GM18519 (cell line): ENCODE results near the gene CERK.
"Not testable (repeated sequence)": the region's sequence is repeated elsewhere in the genome, so short reads cannot be mapped to it uniquely, and the experiment has no call there.

ENCODE experiments used
- ATAC-seq: cut with Tn5 transposase; IDR thresholded peaks from one replicate; pipeline ENCODE4 v1.9.1; 2021; ENCODE audit warnings: mild to moderate bottlenecking, moderate library complexity; ENCODE audit not compliant: unreplicated experiment, low FRiP score

CERK gene

DNA sequence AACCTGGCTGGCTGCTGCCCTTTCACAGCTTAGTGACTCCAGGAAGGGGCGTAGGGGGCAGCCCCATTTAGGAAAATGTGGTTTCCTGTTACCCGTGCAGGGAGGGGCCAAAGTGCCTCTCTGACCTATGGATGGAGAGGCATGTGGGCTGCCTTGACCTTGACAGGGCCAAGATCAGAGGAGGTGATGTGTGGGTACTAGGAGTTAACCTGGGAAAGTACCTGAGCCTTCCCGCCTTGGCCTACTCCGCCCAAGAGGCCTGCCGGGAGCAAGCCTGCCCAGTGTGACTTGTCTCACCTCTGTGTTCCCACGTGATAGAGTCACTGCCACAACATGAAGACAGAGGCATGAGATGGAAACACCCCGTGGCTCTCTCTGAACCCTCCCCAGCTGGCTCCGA lies 84.5 kb downstream of the CERK start:
- ATAC-seq, result no peak

DNA sequence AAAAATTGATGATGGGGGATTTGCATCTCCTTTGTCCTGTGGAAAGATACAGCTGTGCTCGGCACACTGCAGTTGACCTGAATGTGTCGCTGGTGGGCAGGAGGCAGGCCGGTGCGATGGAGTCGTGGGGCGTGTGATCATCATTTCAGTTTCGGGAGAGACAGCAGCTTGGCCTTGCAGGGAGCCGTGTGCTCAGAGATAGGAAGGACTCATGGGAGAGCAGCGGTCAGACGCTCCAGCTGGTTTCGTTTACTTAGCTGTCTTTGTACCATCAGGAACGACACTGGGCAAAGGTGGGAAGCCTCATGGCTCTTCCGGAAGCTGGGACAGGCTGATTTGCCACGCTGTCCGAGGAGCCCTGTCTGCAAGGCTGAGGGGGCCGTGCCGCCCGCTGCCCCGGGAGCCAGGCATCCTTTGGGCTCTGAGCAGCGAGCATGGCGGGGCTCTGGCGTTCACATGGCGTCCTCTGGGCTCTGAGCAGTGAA lies 85.2 kb downstream of the CERK start:
- ATAC-seq, result no peak

DNA sequence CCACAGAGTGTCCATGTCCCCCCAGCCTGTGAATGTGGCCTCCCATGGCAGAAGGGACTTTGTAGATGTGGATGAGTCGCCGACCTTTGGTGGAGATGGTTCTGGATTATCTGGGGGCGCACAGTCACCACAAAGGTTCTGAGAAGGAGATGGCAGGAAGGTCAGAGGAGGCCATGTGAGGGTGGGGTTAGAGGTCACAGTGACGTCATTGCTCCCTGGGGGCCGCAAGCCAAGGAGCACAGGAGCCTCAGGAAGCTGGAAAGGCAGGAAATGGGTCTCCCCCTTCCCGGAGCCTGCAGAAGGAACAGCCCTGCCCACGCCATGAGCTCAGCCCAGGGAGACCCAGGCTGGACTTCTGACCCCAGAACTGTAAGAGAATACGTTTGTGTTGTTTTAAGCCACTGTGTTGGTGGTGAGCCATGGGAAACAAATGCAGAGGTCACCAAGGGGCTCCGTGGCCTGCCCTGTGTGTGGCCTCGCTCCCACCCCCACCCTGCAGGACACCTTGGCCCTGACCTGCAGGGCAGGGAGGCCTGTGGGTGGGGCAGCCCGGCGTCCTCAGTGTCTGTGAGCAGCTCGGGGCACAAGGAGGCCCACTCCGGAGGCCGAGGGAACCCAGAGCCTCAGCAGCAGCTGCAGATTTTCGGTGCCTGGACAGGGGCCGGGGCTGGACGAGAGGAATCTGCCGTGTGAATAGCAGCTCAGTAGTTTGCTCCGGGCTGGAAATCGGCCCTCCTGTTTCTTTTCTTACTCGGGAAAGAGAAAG lies 85.8 kb downstream of the CERK start:
- ATAC-seq, result no peak

DNA sequence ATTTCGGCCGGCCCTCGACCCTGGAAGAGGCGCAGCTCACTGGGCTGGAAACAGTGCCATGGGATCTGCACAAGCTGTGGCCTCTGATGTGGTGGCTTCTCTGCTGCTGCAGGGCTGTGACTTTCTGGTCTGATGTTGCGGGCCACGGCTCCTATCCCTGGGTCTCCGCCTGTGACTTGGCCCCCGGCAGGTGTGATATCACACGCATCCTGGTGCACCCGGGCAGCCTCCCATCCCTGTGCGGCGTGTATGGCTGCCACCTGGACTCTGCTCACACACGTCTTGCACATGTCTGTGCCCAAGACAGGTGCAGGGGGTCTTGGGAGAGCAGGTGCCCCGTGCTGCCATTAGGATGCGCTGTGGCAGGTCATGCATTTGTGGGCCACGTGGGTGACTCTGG lies 86.7 kb downstream of the CERK start:
- no peak for ATAC-seq

DNA sequence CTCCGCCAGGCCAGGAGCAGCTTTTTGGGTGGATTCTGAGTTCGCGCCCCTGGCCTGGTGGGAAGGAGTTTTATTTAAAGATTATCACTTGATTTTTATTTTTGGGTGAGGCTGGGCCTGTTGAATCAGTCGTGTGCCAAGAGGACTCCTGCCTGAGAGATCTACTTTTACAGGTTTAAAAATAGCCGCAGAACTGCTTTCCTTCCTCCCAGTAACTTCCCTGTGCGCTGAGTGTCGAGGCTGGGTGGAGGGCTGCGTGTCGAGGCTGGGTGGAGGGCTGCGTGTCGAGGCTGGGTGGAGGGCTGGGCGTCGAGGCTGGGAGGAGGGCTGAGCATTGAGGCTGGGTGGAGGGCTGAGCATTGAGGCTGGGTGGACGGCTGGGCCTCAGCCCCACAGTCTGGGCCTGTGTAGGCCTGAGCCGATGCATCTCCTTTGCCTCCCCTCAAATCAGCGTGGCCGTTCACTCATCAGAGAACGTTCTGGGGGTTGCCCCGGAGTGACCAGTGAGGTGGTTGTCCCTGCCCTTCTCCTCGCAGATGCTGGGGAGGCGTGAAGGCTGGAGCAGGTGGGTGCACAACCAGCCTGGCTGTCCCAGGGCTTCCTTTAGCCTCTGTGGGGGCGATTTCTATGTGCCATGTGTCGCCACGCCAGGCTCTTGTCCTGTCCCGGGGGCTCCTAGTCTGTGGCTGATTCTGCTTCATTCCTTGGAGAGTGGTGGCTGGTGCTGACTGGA lies 87.8 kb downstream of the CERK start:
- ATAC-seq, result no peak

DNA sequence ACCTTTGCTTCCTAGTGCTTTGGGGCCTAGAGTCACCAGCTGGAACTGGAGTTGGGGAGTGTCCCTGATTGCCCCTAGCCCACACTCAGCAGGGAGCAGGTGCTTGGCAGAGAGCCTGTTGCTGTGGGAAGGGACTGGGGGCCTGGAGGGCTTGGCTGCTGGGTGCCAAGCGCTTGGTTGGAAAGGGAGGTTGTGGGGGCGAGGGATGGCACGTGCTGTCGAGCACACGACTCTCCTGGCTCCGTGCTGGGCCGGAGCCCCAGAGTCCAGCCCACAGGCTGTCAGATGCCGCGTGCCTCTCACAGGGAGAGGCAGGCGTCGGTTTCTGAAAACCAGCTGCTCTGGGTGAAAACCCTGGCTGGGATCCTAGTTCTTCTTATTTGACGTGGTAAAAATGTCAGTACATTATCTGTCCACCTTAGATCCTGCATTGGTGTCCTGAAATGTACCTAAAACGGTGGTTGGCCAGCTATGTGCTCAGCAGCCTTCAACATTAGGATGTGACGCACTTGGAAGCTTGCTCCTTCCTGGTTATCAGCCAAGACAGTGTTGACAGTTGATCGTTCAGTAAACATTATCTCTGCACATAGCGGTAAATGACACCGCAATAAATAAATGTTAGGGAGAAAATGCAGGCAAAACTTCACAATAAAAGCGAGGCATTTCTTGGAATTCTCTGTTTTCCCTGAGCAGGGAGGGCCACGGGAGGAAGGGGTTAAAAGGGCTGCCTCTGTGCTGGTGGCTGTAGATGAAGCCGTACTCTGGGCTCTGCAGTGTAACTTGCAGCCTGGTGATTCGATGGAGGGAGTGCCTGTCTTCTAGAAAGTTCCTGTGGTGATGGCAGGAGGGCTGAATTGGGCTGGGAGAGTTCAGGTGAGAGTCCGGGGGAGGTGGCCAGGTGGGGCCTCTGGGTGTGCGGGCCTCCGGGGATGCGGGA lies 88.6 kb downstream of the CERK start:
- ATAC-seq, result no peak

DNA sequence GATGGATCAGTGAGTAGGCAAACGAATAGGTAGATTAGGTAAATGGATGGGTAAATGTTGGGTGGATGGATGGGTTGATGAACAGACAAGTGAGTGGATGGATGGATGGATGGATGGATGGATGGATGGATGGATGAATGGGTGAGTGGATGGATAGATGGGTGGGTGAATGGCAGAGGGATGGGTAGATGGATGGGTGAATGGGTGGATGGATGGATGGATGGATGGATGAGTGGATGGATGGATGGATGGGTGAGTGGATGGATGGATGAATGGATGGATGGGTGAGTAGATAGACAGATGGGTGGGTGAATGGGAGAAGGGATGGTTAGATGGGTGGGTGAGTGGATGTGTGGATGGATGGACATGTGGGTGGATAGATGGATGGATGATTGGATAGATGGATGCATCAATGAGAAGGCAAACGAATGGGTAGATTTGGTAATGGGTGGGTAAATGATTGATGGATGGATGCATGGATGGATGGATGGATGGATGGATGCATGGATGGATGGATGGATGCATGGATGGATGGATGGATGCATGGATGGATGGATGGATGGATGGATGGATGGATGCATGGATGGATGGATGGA lies 89.7 kb downstream of the CERK start:
- not testable (repeated sequence) for ATAC-seq

DNA sequence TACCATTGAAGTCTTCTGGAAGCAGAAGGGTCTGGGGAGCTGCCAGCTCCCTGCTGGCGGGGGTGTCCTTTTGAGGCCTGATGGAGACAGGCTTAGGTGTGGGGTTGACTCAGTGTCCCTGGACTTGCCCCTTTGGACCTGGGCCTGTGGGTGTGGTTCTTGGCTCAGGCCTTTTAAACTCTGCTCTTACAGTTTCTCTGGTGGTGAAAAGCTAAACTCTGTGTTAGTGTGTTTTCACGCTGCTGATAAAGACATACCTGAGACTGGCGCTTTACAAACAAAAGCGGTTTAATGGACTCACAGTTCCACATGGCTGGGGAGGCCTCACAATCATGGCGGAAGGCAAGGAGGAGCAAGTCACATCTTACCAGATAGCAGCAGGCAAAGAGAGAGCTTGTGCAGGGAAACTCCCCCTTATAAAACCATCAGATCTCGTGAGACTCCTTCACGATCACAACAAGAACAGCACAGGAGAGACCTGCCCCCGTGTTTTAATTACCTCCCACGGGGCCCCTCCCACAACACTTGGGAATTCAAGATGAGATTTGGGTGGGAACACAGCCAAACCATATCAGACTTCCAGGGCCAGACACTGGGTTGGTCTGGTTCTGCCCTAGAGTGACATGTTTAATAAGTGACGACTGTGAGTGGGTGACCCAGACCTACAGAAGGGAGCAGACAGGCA lies 91.4 kb downstream of the CERK start:
- no peak for ATAC-seq

DNA sequence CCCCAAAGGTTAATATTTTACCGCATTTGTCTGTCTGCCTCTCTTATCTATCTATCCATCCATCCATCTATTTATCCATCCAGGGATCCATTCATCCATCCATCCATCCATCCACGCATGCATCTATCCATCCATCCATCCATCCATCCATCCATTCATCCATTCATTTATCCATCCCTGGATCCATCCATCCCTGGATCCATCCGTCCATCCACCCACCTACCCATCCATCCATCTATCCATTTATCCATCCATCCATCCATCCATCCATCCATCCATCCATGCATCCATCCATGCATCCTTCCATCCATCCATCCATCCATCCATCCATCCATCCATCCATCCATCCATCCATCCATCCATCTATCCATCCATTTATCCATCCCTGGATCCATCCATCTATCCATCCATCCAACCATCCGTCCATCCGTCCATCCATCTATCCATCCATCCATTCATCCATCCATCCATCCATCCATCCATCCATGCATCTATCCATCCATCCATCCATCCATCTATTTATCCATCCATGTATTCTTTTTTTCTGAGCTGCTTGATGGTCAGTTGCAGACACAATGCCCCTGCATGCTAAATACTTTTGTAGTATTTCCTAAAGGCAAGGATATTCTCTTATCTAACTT lies 95.1 kb downstream of the CERK start:
- not testable (repeated sequence) for ATAC-seq

DNA sequence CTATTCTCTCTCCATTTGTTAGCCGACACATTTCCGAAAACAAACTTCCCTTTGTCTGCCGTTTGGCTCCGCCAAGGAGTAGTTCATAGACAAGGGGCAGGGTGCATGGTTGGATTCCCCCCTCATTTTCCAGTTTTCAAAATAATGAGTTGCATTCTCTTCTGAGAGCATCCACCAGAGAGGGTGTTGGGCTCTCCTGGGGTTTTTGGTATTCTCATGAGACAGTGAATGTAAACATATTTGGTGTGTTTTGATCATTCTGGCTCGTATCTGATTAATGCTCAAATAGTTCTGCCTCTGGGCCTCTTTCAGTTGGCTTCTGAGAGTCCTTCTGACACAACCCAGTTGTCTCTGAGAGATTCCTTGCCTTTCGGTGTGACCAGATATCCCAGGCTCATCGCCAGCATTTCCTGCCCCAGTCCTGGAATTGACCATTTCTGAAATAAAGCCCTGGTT lies 96.2 kb downstream of the CERK start:
- no peak for ATAC-seq

DNA sequence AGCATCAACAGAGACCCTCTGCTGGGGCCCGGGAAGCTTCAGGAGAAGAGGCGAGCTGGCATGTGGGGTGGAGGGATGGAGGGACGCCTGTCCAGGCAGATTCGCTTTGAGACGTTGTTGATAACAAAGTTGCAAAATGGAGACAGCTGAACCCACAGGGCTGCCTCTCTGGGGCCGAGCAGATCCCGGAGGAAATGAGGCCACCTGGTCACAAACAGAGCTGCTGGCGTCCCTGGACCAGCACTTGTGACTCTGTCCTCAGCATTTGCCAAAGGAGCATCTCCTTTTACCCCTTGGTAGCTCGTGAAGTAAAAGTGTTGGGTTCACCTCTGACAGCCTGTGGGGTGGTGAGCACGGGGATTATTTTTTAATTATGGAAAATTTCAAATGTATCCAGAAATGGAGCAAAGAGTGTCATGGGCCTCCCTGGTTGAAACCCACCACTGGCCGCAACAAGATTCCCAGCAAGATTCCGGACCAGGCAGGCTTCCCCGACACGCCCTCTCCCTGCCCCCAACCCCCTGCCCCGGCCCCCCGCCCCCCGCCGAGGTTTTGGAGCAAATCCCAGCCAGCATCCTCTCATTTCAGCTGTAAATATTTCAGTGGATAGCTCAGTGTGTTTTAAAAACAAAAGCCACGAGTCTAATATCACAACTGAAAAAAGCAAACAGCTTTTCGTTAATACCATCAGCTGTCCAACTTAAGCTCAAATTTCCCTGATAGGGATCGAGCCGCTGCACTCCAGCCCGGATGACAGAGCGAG lies 97.6 kb downstream of the CERK start:
- ATAC-seq, result no peak

DNA sequence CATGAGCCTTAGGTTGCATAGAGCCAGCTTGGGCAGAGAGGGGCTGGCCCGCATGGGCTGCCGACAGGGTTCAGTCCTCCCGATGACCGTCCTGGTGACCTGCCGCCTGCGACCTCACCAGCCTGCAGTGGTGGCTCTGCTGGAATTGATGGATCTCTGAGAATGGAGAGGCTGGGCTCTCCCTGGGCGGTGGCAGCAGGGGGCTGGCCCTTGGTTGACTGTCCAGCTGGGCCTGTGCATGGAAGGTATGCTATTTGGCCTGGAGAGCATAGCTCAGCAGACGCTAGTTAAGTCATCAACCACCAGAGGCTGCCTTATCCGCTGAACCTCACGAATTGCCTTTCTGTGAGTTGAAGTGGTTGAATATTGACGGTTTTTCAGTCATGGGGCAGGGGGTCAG lies 98.2 kb downstream of the CERK start:
- no peak for ATAC-seq

DNA sequence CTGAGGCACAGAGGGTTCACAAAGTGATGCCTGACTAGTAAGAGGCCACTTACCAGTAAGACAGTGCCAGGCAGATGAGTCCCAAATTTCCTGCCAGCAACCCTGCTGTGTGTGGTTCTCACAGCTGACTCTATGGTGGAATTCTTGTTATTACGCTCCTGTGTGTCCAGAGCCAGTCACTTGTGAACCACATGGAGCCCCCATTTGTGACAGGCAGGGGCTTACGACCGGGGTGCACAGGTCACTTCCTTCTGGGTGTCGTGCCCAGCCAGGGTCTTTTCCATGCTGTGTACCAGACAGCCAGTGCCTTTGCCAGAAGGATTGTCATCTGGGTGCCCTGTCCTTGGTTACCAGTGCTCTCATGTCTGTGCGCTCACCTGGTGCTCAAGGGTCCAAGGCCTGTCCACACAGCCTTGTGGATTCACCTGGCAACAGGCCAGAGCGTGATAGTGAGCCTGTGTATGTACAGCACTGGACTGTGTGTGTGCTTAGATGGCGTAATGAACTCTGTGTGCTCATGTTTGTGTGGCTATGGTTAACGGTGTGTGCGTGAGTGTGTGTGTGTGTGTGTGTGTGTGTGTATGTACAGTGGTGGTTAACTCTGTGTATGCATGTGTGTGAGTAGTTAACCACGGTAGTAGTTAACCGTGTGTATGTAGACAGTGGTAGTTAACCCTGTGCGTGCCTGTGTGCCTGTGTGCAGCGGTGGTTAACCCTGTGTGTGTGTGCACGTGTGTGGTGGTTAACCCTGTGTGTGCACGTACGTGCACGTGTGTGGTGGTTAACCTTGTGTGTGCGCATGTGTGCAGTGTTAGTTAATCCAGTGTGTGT lies 99.2 kb downstream of the CERK start:
- ATAC-seq, result no peak

DNA sequence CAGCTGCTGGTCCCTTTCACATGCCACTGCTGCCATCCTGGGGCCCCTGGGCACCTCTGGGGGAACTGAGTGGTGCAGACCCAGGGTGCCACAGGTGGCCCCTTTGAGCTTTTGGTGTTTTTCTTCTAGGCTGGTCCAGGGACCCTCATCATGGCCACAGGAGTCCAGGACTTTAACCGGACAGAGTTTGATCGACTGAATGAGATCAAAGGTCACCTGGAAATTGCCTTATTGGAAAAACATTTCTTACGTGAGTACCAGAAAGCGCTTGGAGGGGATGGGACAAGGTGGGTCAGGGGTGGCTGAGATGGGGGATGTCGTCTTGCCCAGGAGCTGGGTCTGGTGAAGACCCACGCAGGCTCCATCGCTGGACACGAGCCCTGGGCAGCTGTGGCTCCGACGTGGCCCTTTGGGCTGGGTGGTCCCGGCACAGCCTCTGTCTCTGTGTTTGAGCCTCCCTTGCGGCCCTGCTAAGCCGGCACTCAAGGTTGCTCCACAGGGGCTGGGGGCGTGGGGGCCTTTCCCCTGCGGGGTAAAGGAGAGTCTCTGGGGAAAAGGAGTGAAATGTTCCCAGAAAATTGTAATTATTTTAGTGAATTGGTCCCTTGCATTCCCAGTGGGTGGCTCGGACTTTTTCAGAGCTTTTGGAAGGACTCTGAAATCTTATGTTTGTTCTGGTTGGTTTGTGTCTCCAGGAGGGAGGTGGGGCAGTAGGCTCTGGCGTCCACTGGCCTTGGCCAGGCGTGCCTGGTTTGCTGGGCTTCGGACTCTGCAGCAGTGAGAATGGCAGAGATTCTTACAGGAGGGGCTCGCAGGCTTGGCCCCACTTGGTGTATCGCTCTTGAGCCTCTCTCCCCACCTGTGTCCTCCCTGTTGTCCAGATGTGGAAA lies 100.1 kb downstream of the CERK start:
- ATAC-seq, result no peak

DNA sequence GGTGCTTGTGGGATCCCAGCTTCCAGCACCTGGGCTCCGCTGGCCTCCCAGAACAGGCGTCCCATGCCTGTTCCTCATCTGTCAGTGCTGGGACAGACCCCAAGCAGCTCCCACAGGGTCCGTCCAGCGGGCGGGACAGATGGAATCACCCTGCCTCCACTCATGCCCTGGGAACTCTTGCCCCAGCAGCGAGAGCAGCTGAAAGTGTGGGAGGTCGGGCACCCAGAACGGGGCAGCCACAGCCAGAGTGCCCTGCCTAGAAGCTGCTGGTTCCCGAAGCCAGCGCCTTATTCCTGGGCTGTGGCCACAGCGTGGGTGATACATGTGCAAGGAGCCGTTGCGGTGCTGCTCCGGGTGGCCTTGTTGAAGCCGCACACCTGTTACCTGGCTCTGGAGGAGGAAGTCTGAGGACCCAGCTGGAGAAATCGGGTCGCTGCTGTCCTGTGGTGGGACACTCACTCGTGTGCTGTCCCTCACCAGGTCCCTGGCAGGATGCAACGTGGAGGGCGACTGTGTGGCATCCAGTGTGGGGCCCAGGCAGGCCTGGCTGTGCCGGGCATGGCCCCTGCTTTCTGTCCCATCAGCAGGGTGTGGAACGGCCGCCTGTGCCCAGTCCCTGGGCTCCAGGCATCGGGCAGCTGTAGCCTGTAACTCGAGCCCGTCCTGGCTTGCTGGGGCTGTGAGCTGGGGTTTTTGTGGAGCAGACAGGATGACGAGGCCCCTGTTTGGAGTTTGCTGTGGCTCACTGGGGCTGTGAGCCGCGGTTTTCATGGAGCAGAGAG lies 101.6 kb downstream of the CERK start:
- no peak for ATAC-seq

DNA sequence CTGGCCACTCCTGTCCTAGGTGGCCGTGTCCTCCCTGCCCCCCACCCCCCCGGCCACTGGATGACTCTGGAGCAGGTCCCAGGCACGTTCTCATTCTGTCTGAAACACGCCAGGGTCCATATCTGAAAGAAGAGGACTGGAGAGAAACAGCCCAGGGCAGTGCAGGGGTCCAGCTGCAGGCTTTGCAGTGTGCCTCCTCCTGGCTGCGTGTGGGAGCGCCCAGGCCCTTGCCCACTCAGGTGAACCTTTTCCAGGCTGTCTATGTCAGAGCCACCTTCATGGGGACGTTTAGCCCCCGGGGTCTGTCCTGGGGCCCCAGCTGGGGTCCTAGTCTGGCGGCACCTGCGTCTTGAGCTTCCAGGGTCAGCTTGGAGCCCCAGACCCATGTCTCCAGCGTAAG lies 102.3 kb downstream of the CERK start:
- no peak for ATAC-seq
